HepG2 (cell line): ENCODE data around the gene CRAT. TPM values are rescaled to one million over a fixed set of nuclear protein-coding genes. Genes with fewer than 3 reads are reported as not detected.

Source experiments
- ATAC-seq: fragments of 200-7000 bp; cut with Tn5 transposase; 3 replicates; pipeline ENCODE4 v1.9.1; 2020; ENCODE audit warnings: mild to moderate bottlenecking, moderate library complexity
- BruUV-seq: library from RNA; stranded (reverse); fragments of 400-500 nt; replicated peaks from 2 replicates; lab custom pipeline; 2021; lab: Mats Ljungman, UMichigan
- CTCF ChIA-PET: fragments of 300-600 bp; formaldehyde crosslinking; extraction: SDS; loops from one replicate; lab custom pipeline; 2021; ENCODE audit warnings: low total read pairs, inconsistent platforms, low intra/inter-chr PET ratio; lab: Yijun Ruan, JAX
- POLR2A ChIA-PET: fragments of 350-600 bp; sonication (Branson Sonifier 250); formaldehyde crosslinking; loops from one replicate; lab custom pipeline; 2020; ENCODE audit warnings: antibody characterized with exemption, inconsistent platforms; lab: Yijun Ruan, JAX
- DNase-seq: peaks from one replicate; pipeline ENCODE4 v3.0.0-alpha.2; 2015; ENCODE audit warnings: low spot score
- FAIRE-seq: peaks from 3 replicates; lab custom pipeline; 2011; peaks lifted over from hg19 to GRCh38; lab: Jason Lieb, UNC
- H2AFZ ChIP-seq: one replicate; pipeline ENCODE4 v1.6.1; 2011; ENCODE audit warnings: low read length, inconsistent platforms
- H3K27ac ChIP-seq: fragments of 300-600 bp; 3 replicates; pipeline ENCODE4 v1.8.0; 2011; ENCODE audit warnings: mixed run types, mild to moderate bottlenecking, mixed read lengths, low read length, inconsistent platforms; ENCODE audit not compliant: insufficient read depth; ENCODE audit errors: extremely low read length
- H3K27me3 ChIP-seq, 2 experiments: fragments of 200-600 bp in 1 of 2; 2 replicates in 1 of 2; 3 replicates in 1 of 2; pipeline versions ENCODE4 v1.6.0 to v1.8.0; 2011; ENCODE audit warnings: low read length in 2 of 2, mild to moderate bottlenecking in 2 of 2, moderate library complexity in 2 of 2, inconsistent platforms in 1 of 2; ENCODE audit not compliant: insufficient read depth in 2 of 2, control insufficient read depth in 1 of 2
- H3K36me3 ChIP-seq, 2 experiments: fragments of 200-600 bp in 1 of 2; replicated peaks in 1 of 2; 2 replicates in 1 of 2; 3 replicates in 1 of 2; pipeline versions ENCODE4 v1.5.1 to v1.8.0; 2011; ENCODE audit warnings: low read length in 2 of 2, inconsistent platforms in 1 of 2; ENCODE audit not compliant: insufficient read depth in 2 of 2, control insufficient read depth in 1 of 2
- H3K4me1 ChIP-seq: 2 replicates; pipeline ENCODE4 v1.5.1; 2012; ENCODE audit warnings: low read length, inconsistent platforms; ENCODE audit not compliant: insufficient read depth
- H3K4me2 ChIP-seq: 2 replicates; pipeline ENCODE4 v1.6.0; 2011; ENCODE audit warnings: low read depth, low read length, inconsistent platforms
- H3K4me3 ChIP-seq, 3 experiments: fragments of 200-600 bp in 1 of 3; sonication (generic), shearing (Covaris generic) in 1 of 3; replicated peaks in 1 of 3; 2 replicates each; pipeline ENCODE4 v1.5.1; 2011 to 2016; ENCODE audit warnings: low read length in 3 of 3, inconsistent platforms in 2 of 3, low read depth in 2 of 3, mild to moderate bottlenecking in 2 of 3, control low read depth in 1 of 3, mixed read lengths in 1 of 3; ENCODE audit not compliant: insufficient read depth in 1 of 3
- H3K79me2 ChIP-seq: one replicate; pipeline ENCODE4 v1.6.1; 2011; ENCODE audit warnings: low read length, inconsistent platforms; ENCODE audit not compliant: insufficient read depth
- H3K9ac ChIP-seq: 2 replicates; pipeline ENCODE4 v1.6.0; 2011; ENCODE audit warnings: mild to moderate bottlenecking, low read depth, low read length, inconsistent platforms; ENCODE audit not compliant: insufficient read depth
- H3K9me3 ChIP-seq: 2 replicates; pipeline ENCODE4 v1.5.1; 2012; ENCODE audit warnings: mild to moderate bottlenecking, low read length
- H4K20me1 ChIP-seq: 2 replicates; pipeline ENCODE4 v1.6.0; 2011; ENCODE audit warnings: inconsistent platforms, mild to moderate bottlenecking, low read length, moderate library complexity; ENCODE audit not compliant: insufficient read depth
- CREB3 ChIP-seq: sonication (generic); formaldehyde crosslinking; IDR thresholded peaks from 2 replicates; pipeline ENCODE4 v1.5.0; 2020; ENCODE audit warnings: missing genetic modification reagents
- GABPA ChIP-seq, 2 experiments: IDR thresholded peaks; 2 replicates each; pipeline ENCODE4 v1.6.1; 2011 to 2016; ENCODE audit warnings: low read depth in 2 of 2, low read length in 1 of 2, missing biosample characterization in 1 of 2, missing genetic modification characterization in 1 of 2
- NAIF1 ChIP-seq: sonication (generic); formaldehyde crosslinking; IDR thresholded peaks from 2 replicates; pipeline ENCODE4 v1.5.0; 2020; ENCODE audit warnings: mild to moderate bottlenecking, missing genetic modification reagents, borderline replicate concordance
- NFAT5 ChIP-seq: sonication (generic); formaldehyde crosslinking; IDR thresholded peaks from 2 replicates; pipeline ENCODE4 v1.4.0; 2020; ENCODE audit warnings: missing genetic modification reagents
- ZNF768 ChIP-seq: sonication (generic); formaldehyde crosslinking; IDR thresholded peaks from 2 replicates; pipeline ENCODE4 v1.4.0; 2020; ENCODE audit warnings: missing genetic modification reagents
- WGBS: methylation state at CpG from one replicate; pipeline ENCODE4 v1.1.6; 2017; ENCODE audit warnings: low lambda C conversion rate; 5-methylcytosine and 5-hydroxymethylcytosine counted together
- in situ Hi-C: cut with HindIII; loops from 2 replicates; pipeline ENCODE4 v1.10.0; 2017; ENCODE audit warnings: low pct_unique_long_range_greater_than_20kb; ENCODE audit not compliant: extremely low pct_ligation_motif_present
- intact Hi-C: fragments of 100-400 bp; cut with micrococcal nuclease; formaldehyde crosslinking; loops from one replicate; pipeline ENCODE4 v1.10.0; 2022; ENCODE audit not compliant: unreplicated experiment
- polyA plus RNA-seq, 8 experiments: library from polyadenylated mRNA; depleted of rRNA in 3 of 8; stranded (reverse) in 7 of 8; unstranded in 1 of 8; fragments of >200 nt; fragmentation: Illumina TruSeq in 4 of 8; extraction: Trizol in 4 of 8; gene quantifications; 2 replicates each; pipeline versions ENCODE4 v1.2.1 to v1.2.3, GENCODE V29; 2011 to 2016; ENCODE audit warnings: low read depth in 4 of 8, missing spikeins in 1 of 8, mixed read lengths in 1 of 8; ENCODE audit not compliant: insufficient read depth in 1 of 8
- total RNA-seq, 5 experiments: library from RNA; depleted of rRNA; stranded (reverse); fragments of >200 nt; fragmentation: Illumina TruSeq; extraction: Trizol; gene quantifications; 2 replicates each; pipeline ENCODE4 v1.2.3, GENCODE V29; 2016; ENCODE audit warnings: low read depth in 1 of 5

Gene CRAT
- total and polyA plus RNA-seq, 2 of the 13 experiments (the other 11 are each of a cell fraction or from before 2014, with no cell fraction given): 26.1 to 26.6 TPM

GRCh38 chr9:129148463-129149204, 38.0 kb upstream of the CRAT start:
- ATAC-seq (no peak), FAIRE-seq (no peak), DNase-seq (no peak)
- no peaks in the 10 kb centered on the region for H3K9me3 ChIP-seq
- WGBS: 89% methylated on average over 3 of the region's 6 CpGs
- no TSS peak for BruUV-seq
- H3K79me2 ChIP-seq: no peaks in the 10 kb centered on the region
- intact Hi-C loops: no loop called here
- in situ Hi-C loops: no loop called here
- no peak overlapping the region for H3K27ac ChIP-seq
- no peak overlapping the region for H3K4me2 ChIP-seq
- H3K9ac ChIP-seq: no peak overlapping the region
- no peak overlapping the region for H2AFZ ChIP-seq
- no peaks in the 10 kb centered on the region for H4K20me1 ChIP-seq
- ChIA-PET CTCF (no interaction called here), POLR2A (no interaction called here)
- TF ChIP-seq ZNF768 (no peak; the same call in 1 of the 2 replicates), GABPA (IDR thresholded peaks at IDR 0.05; ENCODE audit: low read depth, low read length) (no peak), GABPA (CRISPR knock-in tag; IDR thresholded peaks at IDR 0.05; ENCODE audit: low read depth) (no peak), CREB3 (no peak), NAIF1 (no peak), NFAT5 (CRISPR knock-in tag) (no peak)
- H3K27me3 ChIP-seq: no peaks in the 10 kb centered on the region
- no peak overlapping the region for H3K4me3 ChIP-seq
- H3K4me1 ChIP-seq: peaks cover 22% of the 10 kb centered on the region
- peaks cover 8 to 10% of the 10 kb centered on the region in 2 experiments for H3K36me3 ChIP-seq
